IMR-90 (cell line): Measurements from ENCODE around the gene ZNF831. TPM values are rescaled to one million over a fixed set of nuclear protein-coding genes. Genes with fewer than 3 reads are reported as not detected.

ENCODE experiments used
- ATAC-seq: fragments of 200-7000 bp; cut with Tn5 transposase; 2 replicates; pipeline ENCODE4 v1.9.1; 2020; ENCODE audit warnings: low read depth, mild to moderate bottlenecking, moderate library complexity
- BruUV-seq: library from RNA; stranded (reverse); fragments of 400-500 nt; replicated peaks from 2 replicates; lab custom pipeline; 2021; lab: Mats Ljungman, UMichigan
- CTCF ChIA-PET: fragments of 300-600 bp; formaldehyde crosslinking; extraction: SDS; loops from one replicate; lab custom pipeline; 2021; ENCODE audit warnings: antibody characterized with exemption; lab: Yijun Ruan, JAX
- POLR2A ChIA-PET: fragments of 300-600 bp; sonication (Branson Sonifier 250); formaldehyde crosslinking; loops from one replicate; lab custom pipeline; 2022; ENCODE audit warnings: antibody characterized with exemption; ENCODE audit not compliant: unreplicated experiment; lab: Charles Lee
- DNase-seq: peaks from one replicate; pipeline ENCODE4 v3.0.0; 2013
- H2AFZ ChIP-seq: replicated peaks from 2 replicates; pipeline ENCODE3; 2013; ENCODE audit warnings: low read length, mild to moderate bottlenecking; ENCODE audit not compliant: poor library complexity
- H2AK5ac ChIP-seq: 2 replicates; pipeline ENCODE4 v1.6.1; 2013; ENCODE audit warnings: low read depth, low read length, inconsistent platforms
- H2AK9ac ChIP-seq: replicated peaks from 2 replicates; pipeline ENCODE3; 2013; ENCODE audit warnings: mild to moderate bottlenecking, low read depth, low read length, moderate library complexity; ENCODE audit not compliant: poor library complexity
- H2BK120ac ChIP-seq: 2 replicates; pipeline ENCODE4 v1.6.1; 2013; ENCODE audit warnings: low read depth, low read length, inconsistent platforms
- H2BK15ac ChIP-seq: 3 replicates; pipeline ENCODE4 v1.6.1; 2013; ENCODE audit warnings: low read depth, low read length, inconsistent platforms
- H2BK20ac ChIP-seq: 2 replicates; pipeline ENCODE4 v1.6.1; 2013; ENCODE audit warnings: low read depth, mild to moderate bottlenecking, inconsistent platforms, low read length, moderate library complexity
- H2BK5ac ChIP-seq: 2 replicates; pipeline ENCODE4 v1.6.1; 2013; ENCODE audit warnings: mild to moderate bottlenecking, low read depth, low read length, inconsistent platforms; ENCODE audit not compliant: poor library complexity, severe bottlenecking
- H3K14ac ChIP-seq: replicated peaks from 2 replicates; pipeline ENCODE4 v1.6.1; 2013; ENCODE audit warnings: low read depth, low read length, inconsistent platforms
- H3K18ac ChIP-seq: 2 replicates; pipeline ENCODE4 v1.6.1; 2013; ENCODE audit warnings: low read depth, low read length, control low read depth
- H3K23ac ChIP-seq: 2 replicates; pipeline ENCODE4 v1.6.1; 2013; ENCODE audit warnings: low read depth, low read length, inconsistent platforms
- H3K27ac ChIP-seq: 2 replicates; pipeline ENCODE4 v1.5.1; 2013; ENCODE audit warnings: mild to moderate bottlenecking, control low read depth, low read length; ENCODE audit not compliant: insufficient read depth
- H3K27me3 ChIP-seq: 2 replicates; pipeline ENCODE4 v1.6.1; 2013; ENCODE audit warnings: low read length; ENCODE audit not compliant: control insufficient read depth, insufficient read depth
- H3K36me3 ChIP-seq: 2 replicates; pipeline ENCODE4 v1.6.1; 2013; ENCODE audit warnings: low read length, mixed read lengths; ENCODE audit not compliant: control insufficient read depth, insufficient read depth
- H3K4ac ChIP-seq: 2 replicates; pipeline ENCODE4 v1.6.1; 2013; ENCODE audit warnings: low read depth, low read length, inconsistent platforms
- H3K4me1 ChIP-seq: 2 replicates; pipeline ENCODE4 v1.6.1; 2013; ENCODE audit warnings: low read length, mixed read lengths; ENCODE audit not compliant: control insufficient read depth, insufficient read depth
- H3K4me2 ChIP-seq: 2 replicates; pipeline ENCODE4 v1.6.1; 2013; ENCODE audit warnings: low read depth, mild to moderate bottlenecking, control low read depth, low read length, moderate library complexity
- H3K4me3 ChIP-seq: 2 replicates; pipeline ENCODE4 v1.5.1; 2013; ENCODE audit warnings: low read depth, mild to moderate bottlenecking, control low read depth, low read length, moderate library complexity; ENCODE audit not compliant: insufficient read depth
- H3K56ac ChIP-seq: 2 replicates; pipeline ENCODE4 v1.6.1; 2013; ENCODE audit warnings: low read length, inconsistent platforms; ENCODE audit not compliant: insufficient read depth; ENCODE audit errors: extremely low read depth
- H3K79me1 ChIP-seq, 2 experiments: 2 replicates each; pipeline ENCODE4 v1.6.1; 2013; ENCODE audit warnings: low read length in 2 of 2, inconsistent platforms in 1 of 2, low read depth in 1 of 2
- H3K9ac ChIP-seq: 2 replicates; pipeline ENCODE4 v1.6.1; 2013; ENCODE audit warnings: low read depth, low read length, control low read depth
- H3K9me1 ChIP-seq: 2 replicates; pipeline ENCODE4 v1.6.1; 2013; ENCODE audit warnings: low read length, inconsistent platforms; ENCODE audit not compliant: insufficient read depth
- H3K9me3 ChIP-seq: 2 replicates; pipeline ENCODE4 v1.6.1; 2013; ENCODE audit warnings: low read length; ENCODE audit not compliant: control insufficient read depth, insufficient read depth
- H4K20me1 ChIP-seq: 2 replicates; pipeline ENCODE4 v1.6.1; 2013; ENCODE audit warnings: low read length, inconsistent platforms; ENCODE audit not compliant: insufficient read depth
- H4K5ac ChIP-seq: 2 replicates; pipeline ENCODE4 v1.6.1; 2013; ENCODE audit warnings: mild to moderate bottlenecking, low read depth, low read length, control low read depth
- H4K8ac ChIP-seq, 2 experiments: 2 replicates each; pipeline ENCODE4 v1.6.1; 2013; ENCODE audit warnings: low read depth in 2 of 2, low read length in 2 of 2, control low read depth in 1 of 2, inconsistent platforms in 1 of 2
- H4K91ac ChIP-seq: 2 replicates; pipeline ENCODE4 v1.6.1; 2013; ENCODE audit warnings: low read depth, low read length, inconsistent platforms; ENCODE audit not compliant: insufficient read depth
- BHLHE40 ChIP-seq: fragments of 150-350 bp; IDR thresholded peaks from 2 replicates; pipeline ENCODE4 v1.6.1; 2016; ENCODE audit warnings: mild to moderate bottlenecking, low read depth, low read length
- CEBPB ChIP-seq: IDR thresholded peaks from 2 replicates; pipeline ENCODE4 v1.6.1; 2012; ENCODE audit warnings: low read depth, low read length, improper control_type of control experiment
- FOS ChIP-seq: fragments of 150-350 bp; IDR thresholded peaks from 2 replicates; pipeline ENCODE4 v1.6.1; 2016; ENCODE audit warnings: low read depth, low read length
- MAFK ChIP-seq: IDR thresholded peaks from 2 replicates; pipeline ENCODE4 v1.6.1; 2012; ENCODE audit warnings: low read depth, low read length, improper control_type of control experiment
- MAZ ChIP-seq: IDR thresholded peaks from 2 replicates; pipeline ENCODE4 v1.6.1; 2012; ENCODE audit warnings: low read depth, mild to moderate bottlenecking, low read length, improper control_type of control experiment, moderate library complexity, borderline replicate concordance
- MXI1 ChIP-seq: IDR thresholded peaks from 2 replicates; pipeline ENCODE4 v1.6.1; 2012; ENCODE audit warnings: low read depth, mild to moderate bottlenecking, low read length, moderate library complexity, borderline replicate concordance
- NFE2L2 ChIP-seq: fragments of 150-350 bp; IDR thresholded peaks from 2 replicates; pipeline ENCODE4 v1.6.1; 2016; ENCODE audit warnings: low read depth, mild to moderate bottlenecking, low read length
- POLR2A ChIP-seq: IDR thresholded peaks from 2 replicates; pipeline ENCODE4 v1.6.1; 2012; ENCODE audit warnings: mild to moderate bottlenecking, low read depth, low read length
- RAD21 ChIP-seq: IDR thresholded peaks from 2 replicates; pipeline ENCODE4 v1.6.1; 2012; ENCODE audit warnings: low read length, improper control_type of control experiment
- RCOR1 ChIP-seq: IDR thresholded peaks from 2 replicates; pipeline ENCODE4 v1.6.1; 2012; ENCODE audit warnings: mild to moderate bottlenecking, low read length, improper control_type of control experiment; ENCODE audit not compliant: insufficient replicate concordance
- RFX5 ChIP-seq: IDR thresholded peaks from 2 replicates; pipeline ENCODE4 v1.8.0; 2012; ENCODE audit warnings: low read depth, mild to moderate bottlenecking, low read length, moderate library complexity
- SMC3 ChIP-seq: fragments of 150-350 bp; IDR thresholded peaks from 2 replicates; pipeline ENCODE4 v1.6.1; 2016; ENCODE audit warnings: low read depth, mild to moderate bottlenecking, antibody characterized with exemption, low read length, moderate library complexity
- WGBS, 2 experiments: methylation state at CpG; one replicate each; pipeline versions ENCODE4 v1.1.5 to v1.1.7; 2013; ENCODE audit warnings: missing lambda C conversion rate in 2 of 2; ENCODE audit not compliant: insufficient read length in 1 of 2; ENCODE audit errors: extremely low coverage in 2 of 2; 5-methylcytosine and 5-hydroxymethylcytosine counted together
- dilution Hi-C: fragments of 300-500 bp; cut with HindIII; formaldehyde crosslinking; loops from one replicate; pipeline ENCODE4 v1.14.3; 2018; ENCODE audit warnings: low sequenced_read_pairs; ENCODE audit not compliant: unreplicated experiment
- in situ Hi-C: fragments of 300-500 bp; cut with MboI; formaldehyde crosslinking; loops from 3 replicates; pipeline ENCODE4 v1.14.3; 2019; ENCODE audit warnings: low sequenced_read_pairs, inconsistent platforms, mixed read lengths
- intact Hi-C: fragments of 100-400 bp; cut with micrococcal nuclease; formaldehyde crosslinking; loops from 2 replicates; pipeline ENCODE4 v1.10.0; 2022
- polyA plus RNA-seq, 3 experiments: library from polyadenylated mRNA; depleted of rRNA; stranded (reverse); fragments of >200 nt; gene quantifications; 2 replicates each; pipeline ENCODE4 v1.2.3, GENCODE V29; 2012; ENCODE audit warnings: low replicate concordance in 1 of 3
- total RNA-seq: library from RNA; depleted of rRNA; stranded (reverse); fragments of >200 nt; gene quantifications from 2 replicates; pipeline ENCODE4 v1.2.3, GENCODE V29; 2012
- TF ChIP-seq, protein P1 (sequence below): fragments of 150-350 bp; IDR thresholded peaks from 2 replicates; pipeline ENCODE4 v1.6.1; 2017; ENCODE audit warnings: mild to moderate bottlenecking, antibody characterized with exemption, low read length, low read depth
- TF ChIP-seq, protein P2 (sequence below): conservative IDR thresholded peaks from 2 replicates; pipeline ENCODE4 v1.5.1; 2012; ENCODE audit warnings: mild to moderate bottlenecking, low read depth, low read length, improper control_type of control experiment
- TF ChIP-seq, protein P3 (sequence below): fragments of 150-350 bp; IDR thresholded peaks from 2 replicates; pipeline ENCODE4 v1.6.1; 2016; ENCODE audit warnings: low read depth, mild to moderate bottlenecking, low read length, moderate library complexity, borderline replicate concordance

ZNF831 gene
- total and polyA plus RNA-seq, 2 of the 4 experiments (the other 2 are of a cell fraction), result not detected

DNA sequence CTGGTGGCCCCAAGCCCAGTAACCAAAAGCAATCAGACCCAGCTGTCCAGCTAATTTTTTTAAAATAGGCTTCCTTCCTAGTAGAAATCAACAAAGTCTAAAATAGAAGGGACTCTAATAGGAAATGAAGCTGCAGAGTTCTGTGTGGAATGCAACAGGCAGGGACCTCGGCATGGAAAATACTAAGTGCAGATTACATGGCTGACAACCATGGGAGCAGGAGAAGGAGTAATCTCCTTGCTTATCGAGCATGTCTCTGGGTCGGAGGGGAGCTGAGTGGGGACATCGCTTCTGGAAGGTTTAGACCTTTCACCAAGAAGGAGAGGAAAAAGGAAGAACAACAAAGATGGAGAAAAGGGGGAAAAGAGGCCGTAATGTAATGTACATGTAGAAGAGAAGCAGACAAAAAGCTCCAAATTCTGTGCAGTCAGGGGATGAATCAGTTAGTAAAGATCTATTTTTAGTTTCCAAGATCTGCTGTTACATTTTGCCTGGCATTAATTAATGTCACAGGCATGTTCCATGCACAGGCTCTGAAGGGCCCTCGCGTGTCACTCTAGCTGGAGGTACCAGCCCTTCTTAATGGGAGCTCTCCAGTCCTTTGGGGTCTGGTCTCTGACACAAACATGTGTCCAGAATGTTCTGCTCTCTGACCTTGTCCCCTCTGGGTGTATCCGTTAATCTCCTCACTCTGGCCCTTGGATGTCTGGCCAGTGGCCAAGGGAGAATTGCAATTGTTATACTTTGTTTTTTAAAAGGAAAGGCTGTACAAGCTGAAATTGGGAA, 16.6 kb upstream of the ZNF831 start:
- 40% methylated on average over 4 of the region's 8 CpGs; no CpG with 5 or more reads in 1 of the 2 experiments for WGBS, 2 experiments
- intact Hi-C loops, result no loop called here
- Histone ChIP-seq H2BK120ac (no peak overlapping the region), H4K91ac (no peak overlapping the region), H3K4ac (no peak overlapping the region), H3K18ac (no peak overlapping the region), H2BK15ac (no peak overlapping the region), H3K9me3 (peaks cover 2% of the 10 kb centered on the region; the same call in 1 of the 2 replicates), H4K5ac (no peak overlapping the region), H3K23ac (no peak overlapping the region), H3K27me3 (no peaks in the 10 kb centered on the region), H3K14ac (no peak overlapping the region), H3K4me1 (no peaks in the 10 kb centered on the region), H2AK9ac (no peak overlapping the region), H2AFZ (no peak overlapping the region), H2BK5ac (no peak overlapping the region), H3K4me2 (no peak overlapping the region), H3K79me1 (no peaks in the 10 kb centered on the region), H2BK20ac (no peak overlapping the region), H3K9me1 (no peaks in the 10 kb centered on the region), H2AK5ac (no peak overlapping the region), H4K20me1 (no peaks in the 10 kb centered on the region), H3K56ac (no peak overlapping the region), H3K27ac (no peak overlapping the region), H3K4me3 (no peak overlapping the region), H3K36me3 (no peaks in the 10 kb centered on the region), H4K8ac (no peak overlapping the region), H3K9ac (no peak overlapping the region)
- ChIA-PET POLR2A (no interaction called here), CTCF (interaction anchor here (0.6 kb wide), 1 partner anchor 223 kb away, joined by 3 read pairs; no protein-coding TSS in a partner anchor)
- dilution Hi-C loops, result no loop called here
- no peak for DNase-seq
- ATAC-seq, result no peak
- in situ Hi-C loops, result no loop called here
- no TSS peak for BruUV-seq
- TF ChIP-seq RAD21, result no peak
- no peak for TF ChIP-seq CEBPB
- TF ChIP-seq, protein P1, sequence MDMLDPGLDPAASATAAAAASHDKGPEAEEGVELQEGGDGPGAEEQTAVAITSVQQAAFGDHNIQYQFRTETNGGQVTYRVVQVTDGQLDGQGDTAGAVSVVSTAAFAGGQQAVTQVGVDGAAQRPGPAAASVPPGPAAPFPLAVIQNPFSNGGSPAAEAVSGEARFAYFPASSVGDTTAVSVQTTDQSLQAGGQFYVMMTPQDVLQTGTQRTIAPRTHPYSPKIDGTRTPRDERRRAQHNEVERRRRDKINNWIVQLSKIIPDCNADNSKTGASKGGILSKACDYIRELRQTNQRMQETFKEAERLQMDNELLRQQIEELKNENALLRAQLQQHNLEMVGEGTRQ, result no peak
- TF ChIP-seq RFX5, result no peak
- TF ChIP-seq NFE2L2, result no peak
- TF ChIP-seq FOS, result no peak
- no peak for TF ChIP-seq POLR2A
- TF ChIP-seq MAZ, result no peak
- no peak for TF ChIP-seq SMC3
- TF ChIP-seq MAFK, result no peak
- TF ChIP-seq, protein P2, sequence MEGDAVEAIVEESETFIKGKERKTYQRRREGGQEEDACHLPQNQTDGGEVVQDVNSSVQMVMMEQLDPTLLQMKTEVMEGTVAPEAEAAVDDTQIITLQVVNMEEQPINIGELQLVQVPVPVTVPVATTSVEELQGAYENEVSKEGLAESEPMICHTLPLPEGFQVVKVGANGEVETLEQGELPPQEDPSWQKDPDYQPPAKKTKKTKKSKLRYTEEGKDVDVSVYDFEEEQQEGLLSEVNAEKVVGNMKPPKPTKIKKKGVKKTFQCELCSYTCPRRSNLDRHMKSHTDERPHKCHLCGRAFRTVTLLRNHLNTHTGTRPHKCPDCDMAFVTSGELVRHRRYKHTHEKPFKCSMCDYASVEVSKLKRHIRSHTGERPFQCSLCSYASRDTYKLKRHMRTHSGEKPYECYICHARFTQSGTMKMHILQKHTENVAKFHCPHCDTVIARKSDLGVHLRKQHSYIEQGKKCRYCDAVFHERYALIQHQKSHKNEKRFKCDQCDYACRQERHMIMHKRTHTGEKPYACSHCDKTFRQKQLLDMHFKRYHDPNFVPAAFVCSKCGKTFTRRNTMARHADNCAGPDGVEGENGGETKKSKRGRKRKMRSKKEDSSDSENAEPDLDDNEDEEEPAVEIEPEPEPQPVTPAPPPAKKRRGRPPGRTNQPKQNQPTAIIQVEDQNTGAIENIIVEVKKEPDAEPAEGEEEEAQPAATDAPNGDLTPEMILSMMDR, result no peak
- TF ChIP-seq MXI1, result no peak
- no peak for TF ChIP-seq BHLHE40
- TF ChIP-seq, protein P3, sequence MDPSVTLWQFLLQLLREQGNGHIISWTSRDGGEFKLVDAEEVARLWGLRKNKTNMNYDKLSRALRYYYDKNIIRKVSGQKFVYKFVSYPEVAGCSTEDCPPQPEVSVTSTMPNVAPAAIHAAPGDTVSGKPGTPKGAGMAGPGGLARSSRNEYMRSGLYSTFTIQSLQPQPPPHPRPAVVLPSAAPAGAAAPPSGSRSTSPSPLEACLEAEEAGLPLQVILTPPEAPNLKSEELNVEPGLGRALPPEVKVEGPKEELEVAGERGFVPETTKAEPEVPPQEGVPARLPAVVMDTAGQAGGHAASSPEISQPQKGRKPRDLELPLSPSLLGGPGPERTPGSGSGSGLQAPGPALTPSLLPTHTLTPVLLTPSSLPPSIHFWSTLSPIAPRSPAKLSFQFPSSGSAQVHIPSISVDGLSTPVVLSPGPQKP, result no peak
- no peak for TF ChIP-seq RCOR1
